ENCODE results near the gene WRAP53. TPM values are rescaled to one million over a fixed set of nuclear protein-coding genes. Genes with fewer than 3 reads are reported as not detected.
A peak's percentile ranks its signal among the peaks of the same experiment; 100 is the strongest.

Gene WRAP53
- total and polyA plus RNA-seq, 7 donors, result 3.6 to 16.3 (median 5.4) TPM

GRCh38 chr17:7712111-7712771 lies 24.0 kb downstream of the WRAP53 start:
- peaks cover 0 to 14% (median 11%) of the 10 kb centered on the region in 4 donors for H3K4me1 ChIP-seq
- no peak overlapping the region for H3K4me3 ChIP-seq
- TF ChIP-seq POLR2A (IDR thresholded peaks at IDR 0.05), result no peak
- TF ChIP-seq POLR2AphosphoS5 (IDR thresholded peaks at IDR 0.05), result no peak
- no peak for TF ChIP-seq CTCF (IDR thresholded peaks at IDR 0.05)
- TF ChIP-seq EP300 (IDR thresholded peaks at IDR 0.05), result no peak
- no peaks in the 10 kb centered on the region for H3K36me3 ChIP-seq
- DNase-seq, result no peak
- intact Hi-C loops (cut with DNase I), result no loop called here
- 16 to 30% methylated on average over 19 of the region's 19 CpGs for WGBS, 2 donors
- peaks cover 10 to 93% (median 68%) of the 10 kb centered on the region in 3 donors for H3K27me3 ChIP-seq
- no peaks in the 10 kb centered on the region for H3K9me3 ChIP-seq
- no peak overlapping the region for H3K27ac ChIP-seq

GRCh38 chr17:7713782-7714181 lies 25.5 kb downstream of the WRAP53 start:
- Histone ChIP-seq H3K27me3 (peaks cover 10 to 78% (median 58%) of the 10 kb centered on the region in 3 donors), H3K4me1 (peaks cover 0 to 23% (median 20%) of the 10 kb centered on the region in 4 donors), H3K36me3 (no peaks in the 10 kb centered on the region), H3K4me3 (no peak overlapping the region), H3K9me3 (no peaks in the 10 kb centered on the region), H3K27ac (no peak overlapping the region)
- WGBS, 2 donors, result 23 to 44% methylated on average over 9 of the region's 9 CpGs
- TF ChIP-seq EP300 (IDR thresholded peaks at IDR 0.05) (no peak), POLR2AphosphoS5 (IDR thresholded peaks at IDR 0.05) (no peak), CTCF (IDR thresholded peaks at IDR 0.05) (no peak), POLR2A (IDR thresholded peaks at IDR 0.05) (no peak)
- no peak for DNase-seq
- intact Hi-C loops (cut with DNase I), result no loop called here

- Histone ChIP-seq H3K4me3 (no peak overlapping the region), H3K27ac (no peak overlapping the region), H3K9me3 (no peaks in the 10 kb centered on the region), H3K4me1 (peaks cover 0 to 23% (median 20%) of the 10 kb centered on the region in 4 donors), H3K36me3 (no peaks in the 10 kb centered on the region), H3K27me3 (peaks cover 10 to 66% (median 46%) of the 10 kb centered on the region in 3 donors)
- TF ChIP-seq POLR2AphosphoS5 (IDR thresholded peaks at IDR 0.05) (no peak), CTCF (IDR thresholded peaks at IDR 0.05) (no peak), POLR2A (IDR thresholded peaks at IDR 0.05) (no peak), EP300 (IDR thresholded peaks at IDR 0.05) (no peak)
- DNase-seq, result no peak
- intact Hi-C loops (cut with DNase I), result no loop called here
- 72 to 77% methylated on average over 10 of the region's 10 CpGs for WGBS, 2 donors
These were observed 26.7 kb downstream of the WRAP53 start for GRCh38 chr17:7714721-7715594.

GRCh38 chr17:7715936-7716886 lies 27.9 kb downstream of the WRAP53 start:
- Histone ChIP-seq H3K9me3 (no peaks in the 10 kb centered on the region), H3K36me3 (no peaks in the 10 kb centered on the region), H3K27ac (peak overlapping the region in 3 of 4 donors; percentile 58 to 71 (median 62)), H3K4me1 (peaks cover 0 to 23% (median 20%) of the 10 kb centered on the region in 4 donors), H3K27me3 (peaks cover 10 to 53% (median 35%) of the 10 kb centered on the region in 3 donors), H3K4me3 (peak overlapping the region; percentile 43 to 68 (median 57))
- intact Hi-C loops (cut with DNase I), result no loop called here
- 22 to 45% methylated on average over 20 of the region's 20 CpGs for WGBS, 2 donors
- no peak for TF ChIP-seq POLR2AphosphoS5 (IDR thresholded peaks at IDR 0.05)
- no peak for TF ChIP-seq EP300 (IDR thresholded peaks at IDR 0.05)
- TF ChIP-seq POLR2A (IDR thresholded peaks at IDR 0.05), result no peak
- TF ChIP-seq CTCF (IDR thresholded peaks at IDR 0.05), result no peak
- no peak for DNase-seq
